Tibial artery (tissue), 4 donors: ENCODE results near the gene NPAS3.

Experiments
- DNase-seq, 2 donors: peaks; one replicate each; pipeline ENCODE4 v3.0.0-alpha.2; 2019
- H3K27ac ChIP-seq, 2 donors: fragments of 200-600 bp; sonication (generic) in 1 of 2; 1 replicate in 1 of 2; 2 replicates in 1 of 2; pipeline ENCODE4 v1.5.1; 2018 to 2019; ENCODE audit warnings: mild to moderate bottlenecking in 1 of 2
- H3K27me3 ChIP-seq, 2 donors: fragments of 200-600 bp; sonication (generic) in 1 of 2; one replicate each; pipeline versions ENCODE4 v1.5.1 to v1.6.0; 2016 to 2019
- H3K36me3 ChIP-seq, 3 donors: fragments of 200-600 bp; sonication (generic) in 2 of 3; one replicate each; pipeline ENCODE4 v1.5.1; 2016 to 2019; ENCODE audit warnings: mild to moderate bottlenecking in 2 of 3
- H3K4me1 ChIP-seq, 4 donors: fragments of 200-600 bp; sonication (generic) in 2 of 4; 1 replicate in 3 of 4; 2 replicates in 1 of 4; pipeline ENCODE4 v1.5.1; 2016 to 2019
- H3K4me3 ChIP-seq, 2 donors: fragments of 200-600 bp; sonication (generic) in 1 of 2; 1 replicate in 1 of 2; 2 replicates in 1 of 2; pipeline ENCODE4 v1.5.1; 2018 to 2019; ENCODE audit warnings: mild to moderate bottlenecking in 2 of 2
- H3K9me3 ChIP-seq, 3 donors: fragments of 200-600 bp; sonication (generic) in 1 of 3; one replicate each; pipeline ENCODE4 v1.5.1; 2016 to 2019
- intact Hi-C: fragments of 100-400 bp; cut with DNase I; formaldehyde crosslinking; loops from one replicate; pipeline ENCODE4 v1.15.0; 2023; ENCODE audit warnings: low total_unique reads
- TF ChIP-seq, protein P1 (sequence below), 2 experiments: fragments of 200-600 bp in 1 of 2; fragments of 450-650 bp in 1 of 2; IDR thresholded peaks; one replicate each; pipeline ENCODE4 v1.5.1; 2017 to 2019; ENCODE audit warnings: antibody characterized with exemption in 2 of 2, mild to moderate bottlenecking in 1 of 2, moderate library complexity in 1 of 2

NPAS3 gene

DNA sequence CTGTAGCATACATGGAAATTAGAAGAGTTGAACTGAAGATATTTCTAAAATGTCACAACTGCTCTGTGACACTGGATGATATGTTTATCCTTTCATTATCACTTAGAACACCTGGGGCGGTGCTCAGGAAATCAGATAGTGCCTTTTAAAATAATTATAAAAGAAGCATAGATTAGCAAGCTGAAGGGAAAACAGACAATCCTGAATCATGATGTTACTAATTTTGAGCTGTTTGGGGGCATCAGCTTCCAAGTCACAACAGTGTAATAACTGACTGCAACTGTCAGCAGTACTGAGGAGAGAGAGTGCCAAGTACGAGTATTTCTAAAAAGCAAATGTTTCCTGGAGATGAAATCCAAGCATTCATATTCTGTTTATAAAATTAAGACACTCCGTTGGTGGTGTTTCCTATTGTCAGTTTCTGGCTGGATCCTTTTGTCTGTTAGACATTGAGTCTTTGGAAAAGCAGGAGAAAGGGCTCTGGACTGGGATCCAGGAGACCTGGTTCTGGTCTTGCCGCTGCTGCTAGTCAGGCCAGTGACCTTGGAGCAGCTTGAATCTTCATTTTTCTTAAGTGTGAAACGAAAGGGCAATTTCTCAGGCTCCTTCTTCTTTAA is 632.1 kb downstream of the NPAS3 start:
- Histone ChIP-seq H3K36me3 (no peaks in the 10 kb centered on the region), H3K27ac (no peak overlapping the region), H3K27me3 (no peaks in the 10 kb centered on the region), H3K9me3 (no peaks in the 10 kb centered on the region), H3K4me1 (no peaks in the 10 kb centered on the region), H3K4me3 (no peak overlapping the region)
- DNase-seq = no peak
- TF ChIP-seq, protein P1, sequence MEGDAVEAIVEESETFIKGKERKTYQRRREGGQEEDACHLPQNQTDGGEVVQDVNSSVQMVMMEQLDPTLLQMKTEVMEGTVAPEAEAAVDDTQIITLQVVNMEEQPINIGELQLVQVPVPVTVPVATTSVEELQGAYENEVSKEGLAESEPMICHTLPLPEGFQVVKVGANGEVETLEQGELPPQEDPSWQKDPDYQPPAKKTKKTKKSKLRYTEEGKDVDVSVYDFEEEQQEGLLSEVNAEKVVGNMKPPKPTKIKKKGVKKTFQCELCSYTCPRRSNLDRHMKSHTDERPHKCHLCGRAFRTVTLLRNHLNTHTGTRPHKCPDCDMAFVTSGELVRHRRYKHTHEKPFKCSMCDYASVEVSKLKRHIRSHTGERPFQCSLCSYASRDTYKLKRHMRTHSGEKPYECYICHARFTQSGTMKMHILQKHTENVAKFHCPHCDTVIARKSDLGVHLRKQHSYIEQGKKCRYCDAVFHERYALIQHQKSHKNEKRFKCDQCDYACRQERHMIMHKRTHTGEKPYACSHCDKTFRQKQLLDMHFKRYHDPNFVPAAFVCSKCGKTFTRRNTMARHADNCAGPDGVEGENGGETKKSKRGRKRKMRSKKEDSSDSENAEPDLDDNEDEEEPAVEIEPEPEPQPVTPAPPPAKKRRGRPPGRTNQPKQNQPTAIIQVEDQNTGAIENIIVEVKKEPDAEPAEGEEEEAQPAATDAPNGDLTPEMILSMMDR (IDR thresholded peaks at IDR 0.05) = no peak
- intact Hi-C loops = no loop called here

DNA sequence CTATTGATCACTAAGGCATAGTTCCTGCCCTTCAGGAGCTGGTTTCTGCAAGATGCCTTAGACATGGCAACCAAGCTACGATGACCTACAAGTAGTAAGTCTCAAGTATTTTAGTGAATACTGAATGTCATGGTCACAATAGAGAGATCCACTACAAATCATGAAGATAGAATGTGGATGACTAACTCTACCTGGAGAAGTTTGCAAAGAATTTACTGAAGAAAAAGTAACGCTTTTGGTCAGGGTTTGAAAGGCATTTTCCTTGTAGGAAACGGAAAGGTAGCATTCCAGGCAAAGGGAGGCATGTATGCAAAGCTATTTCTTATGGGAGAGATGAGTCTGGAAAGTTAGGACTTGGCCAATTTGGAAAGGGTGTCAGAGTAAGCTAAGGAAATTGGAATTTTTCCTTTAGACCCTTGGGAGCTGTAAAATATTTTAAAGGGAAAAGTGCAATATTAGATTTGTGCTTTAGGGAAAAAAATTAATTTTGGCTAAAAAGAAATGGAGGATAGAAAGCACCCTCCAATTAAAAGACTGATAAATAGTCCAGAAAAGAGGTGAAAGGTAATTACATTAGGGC is 634.7 kb downstream of the NPAS3 start:
- no peaks in the 10 kb centered on the region for H3K9me3 ChIP-seq
- TF ChIP-seq, protein P1 (IDR thresholded peaks at IDR 0.05) = no peak

DNA sequence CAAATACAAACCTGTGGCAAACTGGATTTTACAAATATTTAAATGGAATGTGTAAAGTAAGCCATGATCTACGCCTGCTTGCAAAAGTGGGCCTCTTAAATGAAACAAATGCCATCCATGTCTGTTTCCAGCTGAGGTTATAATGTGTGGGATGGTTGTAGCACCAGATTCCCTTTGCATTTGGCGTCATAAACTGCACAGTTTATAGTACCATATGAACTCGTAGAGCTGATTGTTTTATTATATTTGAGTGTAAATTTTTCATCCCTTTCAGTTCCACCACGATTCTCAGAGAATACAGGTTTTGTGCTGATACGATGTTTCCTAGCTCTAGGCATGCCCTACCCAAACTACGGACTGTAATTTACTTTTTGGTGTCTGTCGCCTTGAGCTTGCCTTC is 637.3 kb downstream of the NPAS3 start:
- DNase-seq = no peak
- no peak overlapping the region for H3K4me3 ChIP-seq
- H3K27me3 ChIP-seq = no peaks in the 10 kb centered on the region
- intact Hi-C loops = no loop called here
- H3K9me3 ChIP-seq = no peaks in the 10 kb centered on the region
- H3K27ac ChIP-seq = no peak overlapping the region
- no peaks in the 10 kb centered on the region for H3K4me1 ChIP-seq
- TF ChIP-seq, protein P1 (IDR thresholded peaks at IDR 0.05) = no peak
- H3K36me3 ChIP-seq = no peaks in the 10 kb centered on the region

More for the DNA sequence above, 634.7 kb downstream of the NPAS3 start:
- no peak for DNase-seq
- Histone ChIP-seq H3K36me3 (no peaks in the 10 kb centered on the region), H3K27me3 (no peaks in the 10 kb centered on the region), H3K4me1 (no peaks in the 10 kb centered on the region), H3K4me3 (no peak overlapping the region), H3K27ac (no peak overlapping the region)
- intact Hi-C loops = no loop called here

DNA sequence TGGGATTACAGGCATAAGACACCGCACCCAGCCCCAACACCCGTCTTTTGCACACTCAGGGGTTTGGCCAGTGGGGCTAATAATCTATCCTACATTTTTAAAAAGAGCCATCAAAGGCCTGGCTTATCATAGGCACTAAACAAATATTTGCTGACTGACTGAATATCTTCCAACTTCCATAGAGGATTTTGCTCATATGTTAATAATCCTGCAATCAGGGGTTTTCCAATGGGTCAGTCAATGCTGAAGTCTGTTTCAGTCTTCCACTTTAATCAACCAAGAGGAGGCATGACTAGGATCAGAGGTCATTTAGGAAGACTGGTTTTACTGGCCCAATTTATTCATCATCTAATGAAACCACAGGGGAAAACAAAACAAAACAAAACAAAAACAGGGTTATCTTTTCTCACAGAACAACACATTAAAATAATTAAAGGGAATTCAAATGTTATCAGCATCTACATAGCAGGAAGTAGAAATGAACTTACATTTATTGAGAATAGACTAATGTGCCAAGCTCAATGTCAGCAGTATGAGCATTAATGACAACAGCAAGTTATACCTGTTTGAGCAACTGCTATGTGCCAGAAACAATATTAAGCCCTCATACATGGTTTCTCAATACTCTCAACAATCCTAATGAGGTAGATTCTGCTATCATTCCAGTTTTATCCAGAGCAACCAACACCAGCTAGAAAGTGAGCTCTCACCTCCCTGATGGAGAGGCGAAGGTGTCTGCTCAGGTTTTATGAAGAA is 640.0 kb downstream of the NPAS3 start:
- Histone ChIP-seq H3K4me3 (no peak overlapping the region), H3K27ac (no peak overlapping the region), H3K9me3 (no peaks in the 10 kb centered on the region), H3K4me1 (no peaks in the 10 kb centered on the region), H3K27me3 (no peaks in the 10 kb centered on the region), H3K36me3 (no peaks in the 10 kb centered on the region)
- intact Hi-C loops = no loop called here
- DNase-seq = no peak
- TF ChIP-seq, protein P1 (IDR thresholded peaks at IDR 0.05) = no peak

DNA sequence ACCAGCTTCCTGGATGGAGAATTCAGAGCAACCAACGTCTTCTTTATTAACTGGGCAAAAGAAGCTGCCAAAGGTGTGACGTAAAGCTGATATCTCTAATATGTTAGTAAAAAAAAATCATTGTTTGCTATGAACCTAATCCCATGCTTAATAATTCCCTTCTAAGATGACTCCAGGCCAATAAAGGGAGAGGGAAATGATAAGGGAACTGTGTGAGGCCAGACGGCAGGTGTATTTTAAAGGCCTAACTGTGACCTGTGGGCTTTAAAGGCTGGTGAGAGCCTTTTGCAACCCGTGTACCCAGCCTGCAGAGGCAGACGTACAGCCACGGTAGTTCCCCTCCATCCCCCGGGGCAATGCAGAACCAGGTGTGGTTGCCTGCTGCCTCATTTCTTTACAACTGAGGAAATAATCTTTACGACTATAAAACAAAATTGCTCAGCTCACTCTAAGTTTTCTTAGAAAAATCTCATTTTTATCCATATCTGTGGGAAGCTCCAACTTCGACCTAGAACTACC is 641.6 kb downstream of the NPAS3 start:
- H3K27ac ChIP-seq = no peak overlapping the region

More for the DNA sequence above, 641.6 kb downstream of the NPAS3 start:
- no peaks in the 10 kb centered on the region for H3K36me3 ChIP-seq
- intact Hi-C loops = no loop called here
- TF ChIP-seq, protein P1 (IDR thresholded peaks at IDR 0.05) = no peak
- no peaks in the 10 kb centered on the region for H3K4me1 ChIP-seq
- no peaks in the 10 kb centered on the region for H3K9me3 ChIP-seq
- no peaks in the 10 kb centered on the region for H3K27me3 ChIP-seq
- DNase-seq = no peak
- H3K4me3 ChIP-seq = no peak overlapping the region
